HG03442 (cell line): ENCODE measurements around the gene P4HB.

ENCODE experiments used
- ATAC-seq: cut with Tn5 transposase; IDR thresholded peaks from one replicate; pipeline ENCODE4 v1.9.1; 2021; ENCODE audit warnings: mild to moderate bottlenecking, moderate library complexity; ENCODE audit not compliant: unreplicated experiment

The P4HB gene

DNA sequence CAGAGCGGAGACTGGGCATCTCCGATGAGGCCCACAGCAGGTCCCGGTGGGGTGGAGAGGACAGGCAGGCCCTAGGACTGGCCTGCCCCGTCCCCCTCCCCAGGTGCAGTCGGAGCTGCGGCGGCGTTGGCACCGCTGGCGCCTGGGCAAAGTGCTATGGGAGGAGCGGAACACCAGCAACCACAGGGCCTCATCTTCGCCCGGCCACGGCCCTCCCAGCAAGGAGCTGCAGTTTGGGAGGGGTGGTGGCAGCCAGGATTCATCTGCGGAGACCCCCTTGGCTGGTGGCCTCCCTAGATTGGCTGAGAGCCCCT is 47.0 kb downstream of the P4HB start:
- no peak for ATAC-seq

DNA sequence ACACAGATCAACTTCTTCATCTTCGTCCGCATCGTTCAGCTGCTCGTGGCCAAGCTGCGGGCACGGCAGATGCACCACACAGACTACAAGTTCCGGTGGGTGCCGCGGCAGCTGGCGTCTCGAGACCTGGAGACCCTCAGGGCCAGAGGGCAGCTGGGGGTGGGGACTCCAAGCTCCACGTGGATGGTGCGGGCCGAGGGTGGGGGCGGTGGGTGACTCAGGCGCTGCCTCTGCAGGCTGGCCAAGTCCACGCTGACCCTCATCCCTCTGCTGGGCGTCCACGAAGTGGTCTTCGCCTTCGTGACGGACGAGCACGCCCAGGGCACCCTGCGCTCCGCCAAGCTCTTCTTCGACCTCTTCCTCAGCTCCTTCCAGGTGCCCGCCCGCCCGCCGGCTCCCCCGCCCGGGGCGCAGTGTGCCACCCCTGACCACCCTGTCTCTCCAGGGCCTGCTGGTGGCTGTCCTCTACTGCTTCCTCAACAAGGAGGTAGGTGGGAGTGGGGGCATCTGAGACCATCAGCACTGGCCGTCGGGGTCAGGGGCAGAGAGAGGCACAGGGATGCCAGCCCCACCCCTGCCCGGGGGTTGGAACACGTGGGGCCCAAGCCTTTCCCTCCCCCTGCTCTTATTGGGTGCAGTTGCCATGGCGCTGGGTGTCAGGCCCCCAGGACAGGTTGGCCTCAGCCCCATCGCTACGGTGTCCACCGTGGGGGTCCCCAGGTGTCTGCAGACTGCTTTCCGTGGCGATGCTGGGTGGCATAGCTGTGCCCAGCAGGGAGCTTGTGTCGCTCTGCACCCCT is 47.6 kb downstream of the P4HB start:
- ATAC-seq = no peak

DNA sequence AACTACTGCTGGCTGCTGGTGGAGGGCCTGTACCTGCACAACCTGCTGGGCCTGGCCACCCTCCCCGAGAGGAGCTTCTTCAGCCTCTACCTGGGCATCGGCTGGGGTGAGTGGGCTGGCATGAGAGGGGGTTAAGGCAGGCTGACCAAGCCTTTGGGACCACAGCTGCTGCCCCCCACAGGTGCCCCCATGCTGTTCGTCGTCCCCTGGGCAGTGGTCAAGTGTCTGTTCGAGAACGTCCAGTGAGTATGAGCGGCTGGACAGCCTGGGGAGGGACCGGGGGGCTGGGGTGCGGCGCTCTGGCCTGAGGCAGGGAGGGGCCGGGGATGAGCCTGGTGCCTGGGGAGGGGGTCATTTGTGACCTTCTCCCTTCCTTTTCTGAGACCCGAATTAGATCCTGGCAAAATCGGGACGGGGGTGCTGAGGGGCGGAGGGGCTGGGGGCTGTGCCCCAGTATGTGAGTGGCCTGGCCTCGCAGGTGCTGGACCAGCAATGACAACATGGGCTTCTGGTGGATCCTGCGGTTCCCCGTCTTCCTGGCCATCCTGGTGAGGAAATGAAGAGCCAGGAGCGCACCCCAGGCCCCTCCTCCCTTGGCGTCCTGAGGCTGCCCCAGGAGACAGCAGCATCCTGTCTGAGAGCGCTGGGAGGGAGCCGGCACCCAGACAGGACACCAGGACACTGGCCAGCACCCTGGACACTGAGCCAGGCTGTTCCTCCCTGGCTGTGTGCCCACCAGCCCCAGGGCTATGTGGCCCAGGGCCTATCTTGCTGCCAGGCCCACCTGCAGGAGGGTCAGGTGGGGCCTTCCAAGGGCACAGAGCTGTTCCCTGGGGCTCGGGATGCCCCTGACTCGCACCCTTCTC is 48.4 kb downstream of the P4HB start:
- no peak for ATAC-seq

DNA sequence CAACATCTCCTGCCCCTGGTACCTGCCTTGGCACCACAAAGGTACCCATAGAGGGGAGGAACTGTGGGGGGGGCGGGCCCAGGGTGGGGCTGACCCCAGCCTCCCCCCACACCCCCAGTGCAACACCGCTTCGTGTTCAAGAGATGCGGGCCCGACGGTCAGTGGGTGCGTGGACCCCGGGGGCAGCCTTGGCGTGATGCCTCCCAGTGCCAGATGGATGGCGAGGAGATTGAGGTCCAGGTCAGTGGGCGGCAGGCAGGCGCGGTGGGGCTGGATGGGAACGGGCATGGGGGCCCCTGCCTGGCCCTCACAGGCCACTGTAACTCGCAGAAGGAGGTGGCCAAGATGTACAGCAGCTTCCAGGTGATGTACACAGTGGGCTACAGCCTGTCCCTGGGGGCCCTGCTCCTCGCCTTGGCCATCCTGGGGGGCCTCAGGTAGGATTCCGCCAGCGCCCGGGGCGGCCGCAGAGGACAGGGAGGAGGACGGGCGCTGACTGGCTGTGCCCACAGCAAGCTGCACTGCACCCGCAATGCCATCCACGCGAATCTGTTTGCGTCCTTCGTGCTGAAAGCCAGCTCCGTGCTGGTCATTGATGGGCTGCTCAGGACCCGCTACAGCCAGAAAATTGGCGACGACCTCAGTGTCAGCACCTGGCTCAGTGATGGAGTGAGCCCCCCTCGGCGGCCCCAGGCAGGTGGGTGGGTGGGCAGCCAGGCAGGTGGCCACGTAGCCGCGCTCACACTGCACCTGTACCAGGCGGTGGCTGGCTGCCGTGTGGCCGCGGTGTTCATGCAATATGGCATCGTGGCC is 49.2 kb downstream of the P4HB start:
- no peak for ATAC-seq

DNA sequence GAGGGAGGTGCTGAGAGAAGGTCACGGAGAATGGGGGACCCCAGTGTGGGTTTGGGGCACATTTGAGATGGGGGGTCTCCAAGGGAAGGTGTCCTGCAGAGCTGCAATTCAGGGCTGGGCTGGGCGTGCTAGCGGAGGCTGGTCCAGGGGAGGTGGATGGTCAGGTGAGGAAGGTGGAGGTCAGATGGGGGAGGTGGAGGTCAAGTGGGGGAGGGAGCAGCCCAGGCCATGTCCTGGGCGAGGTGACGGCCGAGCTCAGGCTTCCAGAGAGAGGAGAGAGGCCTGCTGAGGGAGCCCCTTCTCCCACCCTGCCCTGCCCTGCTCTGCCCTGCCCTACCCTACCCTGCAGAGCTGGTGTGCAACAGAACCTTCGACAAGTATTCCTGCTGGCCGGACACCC is 49.9 kb downstream of the P4HB start:
- no peak for ATAC-seq

DNA sequence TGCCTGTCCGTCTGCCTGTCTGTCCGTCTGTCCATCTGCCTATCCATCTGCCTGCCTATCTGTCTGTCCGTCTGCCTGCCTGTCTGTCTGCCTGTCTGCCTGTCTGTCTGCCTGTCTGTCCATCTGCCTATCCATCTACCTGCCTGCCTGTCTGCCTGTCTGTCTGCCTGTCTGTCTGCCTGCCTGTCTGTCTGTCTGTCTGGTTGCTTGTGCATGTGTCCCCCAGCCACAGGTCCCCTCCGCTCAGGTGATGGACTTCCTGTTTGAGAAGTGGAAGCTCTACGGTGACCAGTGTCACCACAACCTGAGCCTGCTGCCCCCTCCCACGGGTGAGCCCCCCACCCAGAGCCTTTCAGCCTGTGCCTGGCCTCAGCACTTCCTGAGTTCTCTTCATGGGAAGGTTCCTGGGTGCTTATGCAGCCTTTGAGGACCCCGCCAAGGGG is 50.8 kb downstream of the P4HB start:
- no peak for ATAC-seq

DNA sequence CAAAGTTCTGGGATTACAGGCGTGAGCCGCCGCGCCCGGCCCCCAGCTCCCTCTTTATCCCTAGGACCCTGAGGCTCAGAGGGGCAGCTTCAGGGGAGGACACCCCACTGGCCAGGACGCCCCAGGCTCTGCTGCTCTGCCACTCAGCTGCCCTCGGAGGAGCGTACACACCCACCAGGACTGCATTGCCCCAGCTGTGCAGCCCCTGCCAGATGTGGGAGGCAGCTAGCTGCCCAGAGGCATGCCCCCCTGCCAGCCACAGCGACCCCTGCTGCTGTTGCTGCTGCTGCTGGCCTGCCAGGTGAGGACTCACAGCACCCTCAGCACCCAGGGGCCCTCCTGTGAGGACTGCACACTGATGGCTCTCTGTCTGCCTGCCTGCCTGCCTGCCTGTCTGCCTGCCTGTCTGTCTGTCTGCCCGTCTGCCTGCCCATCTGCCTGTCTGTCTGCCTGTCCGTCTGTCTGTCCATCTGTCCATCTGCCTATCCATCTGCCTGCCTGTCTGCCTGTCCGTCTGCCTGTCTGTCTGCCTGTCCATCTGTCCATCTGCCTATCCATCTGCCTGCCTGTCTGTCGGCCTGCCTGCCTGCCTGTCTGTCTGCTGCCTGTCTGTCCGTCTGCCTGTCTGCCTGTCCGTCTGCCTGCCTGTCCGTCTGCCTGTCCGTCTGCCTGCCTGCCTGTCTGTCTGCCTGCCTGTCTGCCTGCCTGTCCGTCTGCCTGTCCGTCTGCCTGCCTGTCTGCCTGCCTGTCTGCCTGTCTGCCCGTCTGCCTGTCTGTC is 51.4 kb downstream of the P4HB start:
- no peak for ATAC-seq

DNA sequence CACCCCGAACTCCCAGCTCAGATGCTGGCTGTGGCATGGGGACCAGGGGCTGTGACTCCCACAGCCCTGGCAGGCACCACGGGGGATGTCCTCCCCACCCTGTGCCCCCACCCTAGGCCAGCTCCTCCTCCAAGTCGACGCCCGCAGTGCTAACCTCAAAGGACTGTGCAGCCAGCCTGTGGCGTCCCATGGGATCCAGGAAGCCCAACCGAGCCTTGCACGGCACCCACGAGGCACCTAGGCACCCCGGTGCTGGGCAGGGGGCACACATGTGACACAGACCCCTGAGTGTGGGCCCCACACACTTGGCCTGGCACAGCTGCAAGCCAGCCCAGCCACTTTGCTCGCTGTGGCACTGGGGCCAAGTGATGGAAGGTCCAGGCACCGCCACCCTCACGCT is 52.5 kb downstream of the P4HB start:
- ATAC-seq = no peak

DNA sequence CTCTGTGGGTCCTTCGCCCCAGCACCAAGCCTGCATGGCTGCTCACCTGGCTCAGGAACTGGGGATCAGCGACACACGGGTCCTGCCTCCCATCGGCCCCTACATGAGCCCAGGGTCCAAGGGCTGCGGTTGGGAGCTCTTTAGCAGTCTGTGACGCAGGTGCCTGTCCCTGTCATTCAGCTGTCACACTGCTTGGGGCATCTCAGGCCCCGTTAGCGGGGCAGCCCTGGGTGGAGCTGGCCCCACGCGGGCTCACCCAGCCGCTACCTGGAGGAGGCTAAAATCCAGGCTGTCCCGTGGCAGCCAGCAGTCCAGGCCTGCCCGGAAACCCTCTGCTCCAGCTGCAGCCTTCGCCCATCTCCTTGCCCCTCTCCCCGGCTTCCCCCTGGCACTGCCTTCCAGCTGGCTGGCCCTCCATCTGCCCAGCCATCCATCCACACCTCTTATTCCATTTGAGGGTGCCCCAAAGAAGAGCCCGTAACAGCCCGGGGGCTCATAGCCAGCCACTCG is 53.1 kb downstream of the P4HB start:
- ATAC-seq = no peak

DNA sequence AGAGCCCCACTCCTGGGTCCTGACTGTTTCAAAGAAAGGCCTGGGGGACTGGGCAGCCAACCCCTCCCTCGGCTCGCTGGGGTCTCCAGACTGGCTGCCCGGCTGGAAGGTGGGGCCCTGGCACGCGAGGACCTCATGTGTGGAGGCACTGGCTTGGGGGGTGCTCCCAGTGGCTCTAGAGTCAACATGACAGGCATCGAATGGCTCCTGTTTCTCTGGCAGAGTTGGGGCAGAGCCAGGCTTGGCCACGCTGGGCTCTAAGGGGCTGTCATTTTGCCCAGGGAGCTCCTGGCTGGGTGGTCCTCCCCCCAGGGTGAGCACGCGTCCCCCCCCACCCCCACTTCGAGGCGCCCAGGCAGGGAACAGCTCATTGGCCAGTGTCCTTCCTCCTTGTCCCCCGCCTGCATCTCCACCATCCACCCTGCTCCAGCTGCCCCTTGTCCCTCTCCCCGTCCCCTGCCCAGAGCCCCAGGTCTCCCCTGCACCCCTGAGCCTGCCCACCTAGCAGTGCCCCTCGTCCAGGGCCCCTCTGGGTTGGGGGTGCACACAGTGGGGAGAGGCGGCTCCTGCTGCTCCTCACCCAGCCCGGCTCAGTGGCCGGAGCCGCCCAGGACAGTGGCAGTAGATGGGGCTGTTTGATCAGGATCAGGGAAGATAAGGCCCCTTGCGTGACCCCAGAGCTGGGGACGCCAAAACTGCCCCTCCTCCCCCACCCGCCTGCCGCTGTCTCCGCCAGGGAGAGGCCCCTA is 53.7 kb downstream of the P4HB start:
- no peak for ATAC-seq

DNA sequence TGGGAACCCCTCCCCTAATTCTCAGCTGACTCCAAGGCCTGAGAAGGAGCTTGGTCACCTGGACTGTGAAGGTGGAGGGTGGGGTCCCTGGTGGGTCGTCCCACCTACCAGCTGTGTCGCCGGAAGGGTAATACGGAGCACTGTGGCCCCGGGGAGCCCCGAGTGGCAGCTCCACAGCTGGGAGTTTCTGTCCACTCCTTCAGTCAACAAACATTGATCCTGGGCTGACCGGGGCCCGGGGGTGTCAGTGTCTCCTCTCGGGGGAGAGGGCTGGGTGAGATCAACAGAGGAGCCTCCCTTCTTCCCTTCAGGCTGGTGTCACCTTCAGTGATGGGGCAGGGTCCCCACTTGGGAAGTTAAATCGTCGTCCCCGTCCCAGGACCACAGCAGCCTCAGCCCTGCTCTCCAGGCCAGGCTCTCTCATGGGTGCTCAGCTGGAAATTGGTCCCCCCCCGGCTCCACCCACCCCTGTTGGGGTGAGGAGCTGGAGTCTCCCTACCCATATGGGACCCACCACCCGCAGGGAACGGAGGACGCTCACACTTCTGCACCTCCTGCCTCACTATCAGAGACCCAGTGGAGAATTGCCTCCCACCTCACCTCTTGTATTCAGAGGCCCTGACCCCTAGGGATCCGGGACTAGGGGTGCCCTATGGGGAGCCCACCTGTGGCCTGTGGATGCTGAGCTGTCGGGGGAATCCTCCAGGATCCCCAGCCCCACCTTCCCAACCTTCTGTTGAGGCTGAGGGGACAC is 54.5 kb downstream of the P4HB start:
- ATAC-seq = no peak

DNA sequence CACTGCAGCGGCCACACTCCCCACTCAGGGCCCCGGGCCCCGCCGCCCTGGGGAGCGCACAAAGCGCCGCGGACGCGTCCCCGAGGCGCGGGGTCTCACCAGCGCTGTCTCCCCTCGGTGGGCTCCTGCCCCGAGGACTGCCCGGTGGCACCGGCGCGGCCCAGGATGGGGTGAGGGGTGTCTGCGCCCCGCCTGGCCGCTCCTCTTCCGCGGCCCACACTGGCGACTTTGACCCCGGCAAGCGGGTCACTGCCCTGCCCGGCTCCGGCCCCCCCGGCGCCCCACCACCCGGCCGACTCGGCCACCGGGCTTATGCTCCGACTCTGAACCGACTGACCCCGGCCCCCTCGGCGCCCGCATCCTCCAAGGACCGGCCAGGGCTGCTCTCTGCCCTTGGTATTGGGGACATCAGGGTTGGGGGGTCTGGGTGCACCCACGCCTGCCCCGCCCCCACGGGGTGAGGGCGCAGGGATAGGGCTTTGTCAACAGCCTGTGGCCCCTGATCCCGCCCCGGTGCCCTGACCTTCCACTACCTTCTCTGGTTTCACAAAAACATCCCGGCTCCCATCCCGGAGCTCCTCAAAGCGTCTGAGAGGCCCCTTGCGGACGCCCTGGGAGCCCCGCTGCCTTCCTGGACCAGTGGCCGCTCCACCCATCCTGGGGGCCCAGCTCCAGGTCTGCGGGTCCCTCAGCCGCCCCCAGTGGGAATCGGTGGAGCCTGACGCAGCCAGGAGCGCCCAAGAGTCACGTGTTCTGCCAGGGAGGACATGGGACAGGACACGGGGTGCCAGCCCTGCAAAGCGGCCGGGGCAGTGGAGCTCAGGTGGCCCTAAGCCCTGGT is 55.6 kb downstream of the P4HB start:
- no peak for ATAC-seq

DNA sequence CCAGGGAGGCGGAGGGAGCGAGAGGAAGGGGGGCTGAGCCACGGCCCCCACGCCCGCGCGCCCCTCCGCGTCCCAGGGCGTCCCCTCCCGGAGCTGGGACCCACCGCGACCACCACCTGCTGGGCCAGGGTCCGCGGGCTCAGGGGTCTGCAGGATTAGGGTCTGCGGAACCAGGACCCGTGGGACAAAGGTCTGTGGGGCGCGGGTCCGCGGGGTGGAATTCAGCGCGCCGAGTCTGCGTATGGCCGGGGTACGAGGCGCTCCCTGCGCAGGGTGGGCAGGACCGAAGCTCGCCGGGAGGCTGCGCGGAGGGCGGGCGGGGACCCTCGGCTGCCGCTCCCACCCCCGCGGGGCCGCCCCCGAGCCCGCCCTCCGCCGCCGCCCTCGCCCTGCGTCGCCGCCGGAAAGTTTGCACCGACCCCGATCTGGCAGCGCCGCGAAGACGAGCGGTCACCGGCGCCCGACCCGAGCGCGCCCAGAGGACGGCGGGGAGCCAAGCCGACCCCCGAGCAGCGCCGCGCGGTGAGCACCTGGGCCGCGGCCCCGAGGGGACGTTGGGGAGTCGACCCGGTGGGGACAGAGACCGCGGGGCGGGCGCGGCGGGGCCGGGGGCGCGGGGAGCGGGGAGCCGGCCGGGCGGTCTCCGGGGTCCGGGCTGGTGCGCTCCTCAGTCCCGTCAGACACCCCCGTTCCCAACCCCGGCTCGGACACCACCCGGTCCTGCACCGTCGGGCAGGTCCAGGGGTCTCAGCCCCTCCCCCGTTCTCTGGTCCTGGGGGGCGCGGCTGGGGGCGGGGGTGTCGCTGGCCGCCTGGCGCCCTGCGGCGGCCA is 56.4 kb downstream of the P4HB start, which contains the start of gene GCGR:
GCGR (plus strand) TSS at position 423 of the 831 bp plus-strand sequence. CDS start 4,869 bp downstream, outside the sequence.
- no peak for ATAC-seq

DNA sequence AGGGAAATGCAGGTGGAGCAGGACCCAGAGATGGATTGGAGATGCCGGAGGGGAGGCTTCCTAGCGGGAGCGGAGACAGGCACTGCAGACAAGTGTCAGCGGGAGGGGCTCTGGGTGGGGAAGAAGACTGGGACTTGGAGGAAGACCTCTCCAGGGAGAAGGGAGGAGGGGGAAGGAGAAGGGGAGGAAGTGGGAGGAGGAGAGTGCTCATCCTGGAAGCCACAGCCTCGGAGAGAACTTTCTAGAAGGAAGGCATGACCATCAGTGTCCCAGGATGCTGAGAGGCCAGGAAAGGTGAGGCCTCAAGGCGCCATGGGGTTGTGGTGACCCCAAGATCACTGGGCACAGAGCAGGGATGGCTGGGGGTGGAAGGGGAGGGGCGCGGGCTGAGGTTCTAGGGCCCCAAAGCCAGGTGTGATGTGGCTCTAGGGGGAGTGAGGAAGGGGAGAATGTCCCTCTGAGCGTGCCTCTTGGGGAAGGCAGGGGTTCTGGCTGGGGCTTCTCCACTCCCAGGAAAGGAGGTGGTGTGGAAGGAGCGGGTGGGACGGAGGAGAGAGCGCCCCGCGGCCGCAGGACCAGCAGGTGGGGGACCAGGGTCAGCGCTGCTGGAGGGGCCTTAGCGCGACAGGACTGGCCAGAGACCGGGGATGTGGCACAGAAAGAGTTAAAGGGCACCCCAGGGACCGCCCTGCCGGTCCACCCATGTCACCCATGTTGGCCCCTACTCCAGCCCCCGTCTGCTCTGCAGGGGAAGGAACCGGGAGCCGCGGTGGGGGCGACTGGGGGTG is 57.3 kb downstream of the P4HB start:
- ATAC-seq = no peak

DNA sequence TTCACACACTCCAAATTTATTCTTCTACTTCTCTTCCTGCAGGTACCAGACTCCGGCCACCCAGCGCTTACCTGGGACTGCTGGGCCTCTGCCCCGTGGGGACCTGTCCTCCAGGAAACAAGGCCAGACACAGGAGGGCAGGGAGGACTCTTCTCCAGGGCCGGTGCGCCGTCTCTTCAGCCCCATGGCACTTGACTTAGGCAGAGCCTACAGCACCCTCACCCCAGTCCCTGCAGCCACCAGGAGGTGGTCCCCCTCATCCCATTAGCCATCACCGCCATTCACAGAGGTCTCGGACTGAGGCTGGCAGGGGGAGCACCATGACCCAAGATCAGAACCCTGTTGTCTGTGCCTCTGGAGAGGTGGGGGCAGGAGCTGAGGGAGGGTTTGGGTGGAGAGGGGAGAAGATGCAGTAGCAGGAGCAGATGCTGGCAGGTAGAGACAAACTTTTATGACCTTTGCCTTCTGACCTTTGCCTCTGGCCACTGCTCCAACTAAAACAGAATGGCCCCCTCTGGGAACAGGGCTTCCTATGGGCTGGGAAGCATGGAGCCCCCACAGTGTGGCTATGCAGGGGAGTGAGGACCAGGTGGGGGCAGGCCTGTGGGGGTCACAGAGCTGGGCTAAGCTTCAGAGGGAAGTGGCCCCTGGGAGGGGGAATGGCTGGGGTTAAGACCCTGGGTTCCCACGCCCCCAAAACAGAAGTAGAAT is 58.1 kb downstream of the P4HB start:
- no peak for ATAC-seq

DNA sequence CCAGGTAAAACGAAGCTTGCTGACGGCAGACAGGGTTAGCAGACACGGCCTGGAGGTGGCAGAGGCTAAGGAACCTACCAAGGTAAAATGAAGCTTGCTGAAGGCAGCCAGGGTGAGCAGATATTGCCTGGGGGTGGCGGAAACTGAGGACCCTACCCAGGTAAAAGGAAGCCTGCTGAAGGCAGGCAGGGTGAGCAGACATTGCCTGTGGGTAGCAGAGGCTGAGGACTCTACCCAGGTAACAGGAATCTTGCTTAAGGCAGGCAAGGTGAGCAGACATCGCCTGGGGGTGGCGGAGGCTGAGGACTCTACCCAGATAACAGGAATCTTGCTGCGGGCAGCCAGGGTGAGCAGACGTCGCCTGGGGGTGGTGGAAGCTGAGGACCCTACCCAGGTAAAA is 59.0 kb downstream of the P4HB start:
- ATAC-seq = no peak
